Measurements from ENCODE around the gene TTC23.
A peak's percentile ranks its signal among the peaks of the same experiment; 100 is the strongest.

TTC23 gene

DNA sequence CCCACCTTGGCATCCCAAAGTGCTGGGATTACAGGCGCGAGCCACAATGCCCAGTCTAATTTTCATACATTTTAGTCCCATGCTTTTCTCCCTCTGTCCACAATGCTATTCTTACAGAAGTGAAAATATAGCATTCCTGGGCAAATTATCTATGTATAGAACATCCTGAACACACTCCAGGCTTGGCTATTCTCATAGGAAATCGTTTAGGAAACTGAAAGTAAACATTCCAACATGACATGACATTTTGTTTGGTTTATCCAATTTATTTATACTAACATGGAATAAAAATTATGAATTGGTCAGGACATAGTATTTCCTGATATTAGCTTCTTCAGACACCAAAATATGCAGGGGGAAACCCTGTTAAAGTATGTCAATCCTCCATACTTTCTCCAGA lies 91.9 kb downstream of the TTC23 start:
- peaks cover 2% of the 10 kb centered on the region for H3K9me3 ChIP-seq (ENCODE audit: insufficient read depth, low read depth, low read length)
- H2BK5ac ChIP-seq (ENCODE audit: low read depth, low read length, poor library complexity) = no peak overlapping the region
- no peak overlapping the region for H2BK120ac ChIP-seq (ENCODE audit: insufficient read depth, low read length, poor library complexity)
- no peak overlapping the region for H4K91ac ChIP-seq (ENCODE audit: low read depth, low read length)
- no peaks in the 10 kb centered on the region for H3K79me1 ChIP-seq (ENCODE audit: low read length)
- H3K18ac ChIP-seq (ENCODE audit: low read length) = no peak overlapping the region
- peaks cover 3 to 6% of the 10 kb centered on the region in 2 experiments for H3K4me1 ChIP-seq (ENCODE audit: control insufficient read depth in 1 of 2, insufficient read depth in 2 of 2, low read length in 2 of 2)
- H3K9ac ChIP-seq (ENCODE audit: low read length) = no peak overlapping the region
- no peak overlapping the region for H3K4me3 ChIP-seq (ENCODE audit: low read depth, low read length)
- no peak overlapping the region for H3K4ac ChIP-seq (ENCODE audit: low read depth, low read length)
- no peak overlapping the region for H2BK12ac ChIP-seq (ENCODE audit: low read length)
- H3K27me3 ChIP-seq (ENCODE audit: insufficient read depth, low read length) = no peaks in the 10 kb centered on the region
- no peak overlapping the region for H2AFZ ChIP-seq (ENCODE audit: insufficient read depth, low read length, poor library complexity)
- no peak overlapping the region for H2AK5ac ChIP-seq (ENCODE audit: low read length)
- WGBS (ENCODE audit: extremely low coverage, insufficient coverage, insufficient read length) = no CpG with 5 or more reads among the region's 3 CpGs
- no peak overlapping the region for H3K23ac ChIP-seq (ENCODE audit: low read length)
- H4K8ac ChIP-seq (ENCODE audit: low read depth, low read length) = no peak overlapping the region
- no peak overlapping the region for H3K4me2 ChIP-seq (ENCODE audit: low read length)
- no peak overlapping the region for H3K14ac ChIP-seq (ENCODE audit: low read length)
- H3K27ac ChIP-seq (ENCODE audit: low read depth, low read length) = no peak overlapping the region
- no peak overlapping the region for H4K12ac ChIP-seq (ENCODE audit: low read depth, low read length)
- peaks cover 3 to 12% of the 10 kb centered on the region in 2 experiments for H3K36me3 ChIP-seq (ENCODE audit: control insufficient read depth in 1 of 2, insufficient read depth in 2 of 2, low read length in 2 of 2)
- DNase-seq = no peak
- no peaks in the 10 kb centered on the region for H3K79me2 ChIP-seq (ENCODE audit: control insufficient read depth, insufficient read depth, low read length, poor library complexity)

DNA sequence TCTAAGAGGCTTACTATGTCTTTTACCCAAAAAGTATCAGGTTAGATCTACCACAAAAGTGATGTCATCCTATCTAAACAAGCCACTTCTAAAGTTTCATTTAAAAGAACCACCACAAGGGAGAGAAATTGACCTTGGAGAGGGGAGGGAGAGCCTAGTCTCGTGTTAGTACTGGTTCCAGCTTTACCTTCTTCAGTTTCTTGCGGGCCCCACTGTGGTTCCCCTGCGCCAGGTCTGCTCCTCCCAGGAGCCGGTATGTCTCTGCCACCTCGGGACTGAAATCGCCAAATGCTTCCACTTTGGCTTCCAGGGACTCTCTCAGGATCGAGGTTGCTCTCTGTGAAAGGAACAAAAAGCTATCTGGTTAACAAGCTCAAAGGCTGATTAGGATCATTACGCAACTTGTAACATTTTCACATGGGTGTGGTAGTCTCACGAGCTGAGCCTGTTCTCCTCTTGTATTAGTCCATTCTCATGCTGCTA lies 93.4 kb downstream of the TTC23 start:
- Histone ChIP-seq H2AFZ (ENCODE audit: insufficient read depth, low read length, poor library complexity) (no peak overlapping the region), H3K27ac (ENCODE audit: low read depth, low read length) (no peak overlapping the region), H3K9ac (ENCODE audit: low read length) (no peak overlapping the region), H3K4me3 (ENCODE audit: low read depth, low read length) (no peak overlapping the region), H2AK5ac (ENCODE audit: low read length) (no peak overlapping the region), H3K79me2 (ENCODE audit: control insufficient read depth, insufficient read depth, low read length, poor library complexity) (no peaks in the 10 kb centered on the region), H3K23ac (ENCODE audit: low read length) (no peak overlapping the region), H3K27me3 (ENCODE audit: insufficient read depth, low read length) (no peaks in the 10 kb centered on the region), H2BK120ac (ENCODE audit: insufficient read depth, low read length, poor library complexity) (no peak overlapping the region), H3K4me1 (ENCODE audit: control insufficient read depth in 1 of 2, insufficient read depth in 2 of 2, low read length in 2 of 2) (peaks cover 3 to 6% of the 10 kb centered on the region in 2 experiments), H3K79me1 (ENCODE audit: low read length) (no peaks in the 10 kb centered on the region), H3K4me2 (ENCODE audit: low read length) (no peak overlapping the region), H3K18ac (ENCODE audit: low read length) (no peak overlapping the region), H2BK5ac (ENCODE audit: low read depth, low read length, poor library complexity) (no peak overlapping the region), H4K12ac (ENCODE audit: low read depth, low read length) (no peak overlapping the region), H3K14ac (ENCODE audit: low read length) (no peak overlapping the region), H3K36me3 (ENCODE audit: control insufficient read depth in 1 of 2, insufficient read depth in 2 of 2, low read length in 2 of 2) (peaks cover 6 to 10% of the 10 kb centered on the region in 2 experiments), H3K4ac (ENCODE audit: low read depth, low read length) (no peak overlapping the region), H4K91ac (ENCODE audit: low read depth, low read length) (no peak overlapping the region), H2BK12ac (ENCODE audit: low read length) (no peak overlapping the region), H3K9me3 (ENCODE audit: insufficient read depth, low read depth, low read length) (peaks cover 2% of the 10 kb centered on the region), H4K8ac (ENCODE audit: low read depth, low read length) (no peak overlapping the region)
- peak; percentile 8 to 58 for DNase-seq
- no CpG with 5 or more reads among the region's 9 CpGs for WGBS (ENCODE audit: extremely low coverage, insufficient coverage, insufficient read length)

DNA sequence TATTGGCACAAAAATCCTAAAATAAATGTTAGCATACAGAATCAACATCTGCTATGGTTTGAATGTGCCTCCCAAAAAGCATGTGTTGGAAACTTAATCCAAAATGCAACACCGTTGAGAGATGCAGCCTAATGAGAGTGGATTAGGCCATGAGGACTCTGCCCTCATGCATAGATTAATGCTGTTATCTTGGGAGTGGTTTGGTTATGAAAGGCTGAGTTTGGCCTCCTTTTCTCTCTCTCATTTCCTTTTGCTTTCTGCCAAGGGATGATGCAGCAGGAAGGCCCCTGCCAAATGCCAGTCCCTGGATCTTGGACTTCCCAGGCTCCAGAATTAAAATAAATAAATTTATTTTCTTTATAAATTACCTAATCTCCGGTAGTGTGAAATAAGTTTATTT lies 95.1 kb downstream of the TTC23 start:
- no peak overlapping the region for H3K4me3 ChIP-seq (ENCODE audit: low read depth, low read length)
- no peak overlapping the region for H2BK12ac ChIP-seq (ENCODE audit: low read length)
- H2BK120ac ChIP-seq (ENCODE audit: insufficient read depth, low read length, poor library complexity) = no peak overlapping the region
- H3K79me2 ChIP-seq (ENCODE audit: control insufficient read depth, insufficient read depth, low read length, poor library complexity) = no peaks in the 10 kb centered on the region
- no peak overlapping the region for H3K4ac ChIP-seq (ENCODE audit: low read depth, low read length)
- H3K23ac ChIP-seq (ENCODE audit: low read length) = no peak overlapping the region
- no peak overlapping the region for H4K91ac ChIP-seq (ENCODE audit: low read depth, low read length)
- no peak overlapping the region for H4K8ac ChIP-seq (ENCODE audit: low read depth, low read length)
- no peak overlapping the region for H4K12ac ChIP-seq (ENCODE audit: low read depth, low read length)
- H2AK5ac ChIP-seq (ENCODE audit: low read length) = no peak overlapping the region
- no CpG with 5 or more reads among the region's 2 CpGs for WGBS (ENCODE audit: extremely low coverage, insufficient coverage, insufficient read length)
- H3K4me2 ChIP-seq (ENCODE audit: low read length) = no peak overlapping the region
- H3K27ac ChIP-seq (ENCODE audit: low read depth, low read length) = no peak overlapping the region
- H3K9ac ChIP-seq (ENCODE audit: low read length) = no peak overlapping the region
- H2AFZ ChIP-seq (ENCODE audit: insufficient read depth, low read length, poor library complexity) = no peak overlapping the region
- peaks cover 3 to 6% of the 10 kb centered on the region in 2 experiments for H3K4me1 ChIP-seq (ENCODE audit: control insufficient read depth in 1 of 2, insufficient read depth in 2 of 2, low read length in 2 of 2)
- H3K9me3 ChIP-seq (ENCODE audit: insufficient read depth, low read depth, low read length) = peaks cover 2% of the 10 kb centered on the region
- no peaks in the 10 kb centered on the region for H3K79me1 ChIP-seq (ENCODE audit: low read length)
- peaks cover 11% of the 10 kb centered on the region in 2 experiments for H3K36me3 ChIP-seq (ENCODE audit: control insufficient read depth in 1 of 2, insufficient read depth in 2 of 2, low read length in 2 of 2)
- no peaks in the 10 kb centered on the region for H3K27me3 ChIP-seq (ENCODE audit: insufficient read depth, low read length)
- no peak for DNase-seq
- H3K14ac ChIP-seq (ENCODE audit: low read length) = no peak overlapping the region
- no peak overlapping the region for H3K18ac ChIP-seq (ENCODE audit: low read length)
- no peak overlapping the region for H2BK5ac ChIP-seq (ENCODE audit: low read depth, low read length, poor library complexity)

DNA sequence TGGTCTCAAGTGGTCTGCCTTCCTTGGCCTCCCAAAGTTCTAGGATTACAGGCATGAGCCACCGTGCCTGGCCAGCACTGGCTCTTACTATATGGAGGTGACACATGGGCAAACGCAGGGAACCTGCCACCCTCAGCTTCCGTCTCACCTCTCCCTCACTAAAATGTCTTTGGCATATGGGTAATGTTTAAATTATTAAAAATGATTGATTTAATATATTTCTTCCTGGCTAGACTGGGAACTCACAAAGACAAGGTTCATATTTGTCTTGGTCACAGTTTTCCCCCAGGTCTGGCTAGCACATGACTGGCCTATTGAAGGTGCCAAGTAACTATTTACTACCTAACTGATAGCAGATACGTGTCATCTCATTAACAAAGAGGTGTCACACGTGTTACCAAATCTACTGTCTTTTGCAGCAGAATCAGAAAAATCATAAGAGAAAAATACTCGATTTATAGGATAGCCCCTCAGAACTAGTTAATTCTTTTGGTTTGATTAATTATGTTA lies 96.3 kb downstream of the TTC23 start:
- no peak overlapping the region for H3K4me3 ChIP-seq (ENCODE audit: low read depth, low read length)
- H3K4ac ChIP-seq (ENCODE audit: low read depth, low read length) = no peak overlapping the region
- H2AFZ ChIP-seq (ENCODE audit: insufficient read depth, low read length, poor library complexity) = no peak overlapping the region
- H3K4me1 ChIP-seq (ENCODE audit: control insufficient read depth in 1 of 2, insufficient read depth in 2 of 2, low read length in 2 of 2) = peaks cover 3 to 6% of the 10 kb centered on the region in 2 experiments
- no peak overlapping the region for H3K27ac ChIP-seq (ENCODE audit: low read depth, low read length)
- H4K8ac ChIP-seq (ENCODE audit: low read depth, low read length) = no peak overlapping the region
- no peak overlapping the region for H3K18ac ChIP-seq (ENCODE audit: low read length)
- no peaks in the 10 kb centered on the region for H3K79me1 ChIP-seq (ENCODE audit: low read length)
- H2BK120ac ChIP-seq (ENCODE audit: insufficient read depth, low read length, poor library complexity) = no peak overlapping the region
- no peak overlapping the region for H3K4me2 ChIP-seq (ENCODE audit: low read length)
- no peak overlapping the region for H3K9ac ChIP-seq (ENCODE audit: low read length)
- DNase-seq = no peak
- H2BK5ac ChIP-seq (ENCODE audit: low read depth, low read length, poor library complexity) = no peak overlapping the region
- H3K23ac ChIP-seq (ENCODE audit: low read length) = no peak overlapping the region
- H4K12ac ChIP-seq (ENCODE audit: low read depth, low read length) = no peak overlapping the region
- no CpG with 5 or more reads among the region's 6 CpGs for WGBS (ENCODE audit: extremely low coverage, insufficient coverage, insufficient read length)
- no peak overlapping the region for H2AK5ac ChIP-seq (ENCODE audit: low read length)
- H3K36me3 ChIP-seq (ENCODE audit: control insufficient read depth in 1 of 2, insufficient read depth in 2 of 2, low read length in 2 of 2) = peaks cover 10 to 11% of the 10 kb centered on the region in 2 experiments
- H3K79me2 ChIP-seq (ENCODE audit: control insufficient read depth, insufficient read depth, low read length, poor library complexity) = no peaks in the 10 kb centered on the region
- H3K27me3 ChIP-seq (ENCODE audit: insufficient read depth, low read length) = no peaks in the 10 kb centered on the region
- H2BK12ac ChIP-seq (ENCODE audit: low read length) = no peak overlapping the region
- no peak overlapping the region for H4K91ac ChIP-seq (ENCODE audit: low read depth, low read length)
- H3K9me3 ChIP-seq (ENCODE audit: insufficient read depth, low read depth, low read length) = no peaks in the 10 kb centered on the region
- no peak overlapping the region for H3K14ac ChIP-seq (ENCODE audit: low read length)
